ENCODE results near the gene SNORC. TPM values are rescaled to one million over a fixed set of nuclear protein-coding genes. Genes with fewer than 3 reads are reported as not detected.

Gene SNORC
- total RNA-seq, 1 donor from 2014 or later: 1.9 TPM

- intact Hi-C loops (cut with micrococcal nuclease): no loop called here
- H3K4me1 Mint-ChIP-seq (ENCODE audit: low read depth): peaks cover 2% of the 10 kb centered on the region
- no peaks in the 10 kb centered on the region for H3K9me3 Mint-ChIP-seq
- H3K27me3 Mint-ChIP-seq (ENCODE audit: low read depth): peaks cover 7% of the 10 kb centered on the region
- no peak overlapping the region for H3K4me3 Mint-ChIP-seq (ENCODE audit: low read depth)
- DNase-seq (ENCODE audit: low spot score): no peak
- no peak overlapping the region for H3K27ac Mint-ChIP-seq
- no peaks in the 10 kb centered on the region for H3K36me3 Mint-ChIP-seq (ENCODE audit: low read depth)
Observed at GRCh38 chr2:232879618-232880494, 9.8 kb downstream of the SNORC start.

GRCh38 chr2:232880764-232881351, 10.8 kb downstream of the SNORC start:
- no peaks in the 10 kb centered on the region for H3K9me3 Mint-ChIP-seq
- no peak overlapping the region for H3K27ac Mint-ChIP-seq
- no peaks in the 10 kb centered on the region for H3K27me3 Mint-ChIP-seq (ENCODE audit: low read depth)
- intact Hi-C loops (cut with micrococcal nuclease): no loop called here
- no peaks in the 10 kb centered on the region for H3K36me3 Mint-ChIP-seq (ENCODE audit: low read depth)
- H3K4me1 Mint-ChIP-seq (ENCODE audit: low read depth): no peaks in the 10 kb centered on the region
- DNase-seq (ENCODE audit: low spot score): no peak
- no peak overlapping the region for H3K4me3 Mint-ChIP-seq (ENCODE audit: low read depth)

- H3K27ac Mint-ChIP-seq: no peak overlapping the region
- no peaks in the 10 kb centered on the region for H3K27me3 Mint-ChIP-seq (ENCODE audit: low read depth)
- intact Hi-C loops (cut with micrococcal nuclease): no loop called here
- no peaks in the 10 kb centered on the region for H3K9me3 Mint-ChIP-seq
- H3K4me3 Mint-ChIP-seq (ENCODE audit: low read depth): no peak overlapping the region
- H3K36me3 Mint-ChIP-seq (ENCODE audit: low read depth): no peaks in the 10 kb centered on the region
- no peak for DNase-seq (ENCODE audit: low spot score)
- no peaks in the 10 kb centered on the region for H3K4me1 Mint-ChIP-seq (ENCODE audit: low read depth)
Observed at GRCh38 chr2:232882085-232882484, 12.0 kb downstream of the SNORC start.

GRCh38 chr2:232882505-232883115, 12.5 kb downstream of the SNORC start:
- Mint-ChIP-seq H3K27me3 (ENCODE audit: low read depth) (no peaks in the 10 kb centered on the region), H3K36me3 (ENCODE audit: low read depth) (no peaks in the 10 kb centered on the region)

GRCh38 chr2:232883116-232883721, 13.2 kb downstream of the SNORC start:
- DNase-seq (ENCODE audit: low spot score): no peak

More at GRCh38 chr2:232882505-232883115, 12.5 kb downstream of the SNORC start:
- no peak overlapping the region for H3K27ac Mint-ChIP-seq
- no peak overlapping the region for H3K4me3 Mint-ChIP-seq (ENCODE audit: low read depth)
- H3K9me3 Mint-ChIP-seq: no peaks in the 10 kb centered on the region
- H3K4me1 Mint-ChIP-seq (ENCODE audit: low read depth): no peaks in the 10 kb centered on the region
- DNase-seq (ENCODE audit: low spot score): no peak
- intact Hi-C loops (cut with micrococcal nuclease): no loop called here

GRCh38 chr2:232884001-232884421, 13.9 kb downstream of the SNORC start:
- H3K9me3 Mint-ChIP-seq: no peaks in the 10 kb centered on the region
- no peaks in the 10 kb centered on the region for H3K36me3 Mint-ChIP-seq (ENCODE audit: low read depth)
- no peak overlapping the region for H3K27ac Mint-ChIP-seq
- H3K27me3 Mint-ChIP-seq (ENCODE audit: low read depth): no peaks in the 10 kb centered on the region
- intact Hi-C loops (cut with micrococcal nuclease): no loop called here
- H3K4me3 Mint-ChIP-seq (ENCODE audit: low read depth): no peak overlapping the region
- no peak for DNase-seq (ENCODE audit: low spot score)
- H3K4me1 Mint-ChIP-seq (ENCODE audit: low read depth): no peaks in the 10 kb centered on the region

More at GRCh38 chr2:232883116-232883721, 13.2 kb downstream of the SNORC start:
- Mint-ChIP-seq H3K4me1 (ENCODE audit: low read depth) (no peaks in the 10 kb centered on the region), H3K27ac (no peak overlapping the region), H3K27me3 (ENCODE audit: low read depth) (no peaks in the 10 kb centered on the region), H3K4me3 (ENCODE audit: low read depth) (no peak overlapping the region), H3K36me3 (ENCODE audit: low read depth) (no peaks in the 10 kb centered on the region), H3K9me3 (no peaks in the 10 kb centered on the region)
- intact Hi-C loops (cut with micrococcal nuclease): no loop called here

GRCh38 chr2:232884549-232885263, 14.6 kb downstream of the SNORC start:
- H3K27ac Mint-ChIP-seq: no peak overlapping the region
- no peak overlapping the region for H3K4me3 Mint-ChIP-seq (ENCODE audit: low read depth)
- H3K27me3 Mint-ChIP-seq (ENCODE audit: low read depth): no peaks in the 10 kb centered on the region
- no peak for DNase-seq (ENCODE audit: low spot score)
- intact Hi-C loops (cut with micrococcal nuclease): no loop called here
- H3K9me3 Mint-ChIP-seq: no peaks in the 10 kb centered on the region
- H3K4me1 Mint-ChIP-seq (ENCODE audit: low read depth): no peaks in the 10 kb centered on the region
- H3K36me3 Mint-ChIP-seq (ENCODE audit: low read depth): no peaks in the 10 kb centered on the region

- Mint-ChIP-seq H3K4me1 (ENCODE audit: low read depth) (no peaks in the 10 kb centered on the region), H3K9me3 (no peaks in the 10 kb centered on the region), H3K27me3 (ENCODE audit: low read depth) (no peaks in the 10 kb centered on the region), H3K36me3 (ENCODE audit: low read depth) (no peaks in the 10 kb centered on the region), H3K27ac (no peak overlapping the region), H3K4me3 (ENCODE audit: low read depth) (no peak overlapping the region)
- DNase-seq (ENCODE audit: low spot score): no peak
- intact Hi-C loops (cut with micrococcal nuclease): no loop called here
Observed at GRCh38 chr2:232885264-232885961, 15.3 kb downstream of the SNORC start.

- Mint-ChIP-seq H3K27me3 (ENCODE audit: low read depth) (no peaks in the 10 kb centered on the region), H3K36me3 (ENCODE audit: low read depth) (no peaks in the 10 kb centered on the region), H3K4me3 (ENCODE audit: low read depth) (no peak overlapping the region), H3K4me1 (ENCODE audit: low read depth) (peaks cover 3% of the 10 kb centered on the region), H3K9me3 (no peaks in the 10 kb centered on the region), H3K27ac (no peak overlapping the region)
- no peak for DNase-seq (ENCODE audit: low spot score)
- intact Hi-C loops (cut with micrococcal nuclease): no loop called here
Observed at GRCh38 chr2:232886176-232886575, 16.1 kb downstream of the SNORC start.

- Mint-ChIP-seq H3K9me3 (no peaks in the 10 kb centered on the region), H3K4me1 (ENCODE audit: low read depth) (peaks cover 5% of the 10 kb centered on the region), H3K36me3 (ENCODE audit: low read depth) (no peaks in the 10 kb centered on the region), H3K4me3 (ENCODE audit: low read depth) (no peak overlapping the region), H3K27me3 (ENCODE audit: low read depth) (no peaks in the 10 kb centered on the region), H3K27ac (no peak overlapping the region)
- DNase-seq (ENCODE audit: low spot score): no peak
- intact Hi-C loops (cut with micrococcal nuclease): no loop called here
Observed at GRCh38 chr2:232886632-232887031, 16.6 kb downstream of the SNORC start.

GRCh38 chr2:232887171-232887850, 17.2 kb downstream of the SNORC start:
- H3K4me3 Mint-ChIP-seq (ENCODE audit: low read depth): no peak overlapping the region

More at GRCh38 chr2:232887171-232887850, 17.2 kb downstream of the SNORC start:
- peaks cover 5% of the 10 kb centered on the region for H3K4me1 Mint-ChIP-seq (ENCODE audit: low read depth)
- no peaks in the 10 kb centered on the region for H3K36me3 Mint-ChIP-seq (ENCODE audit: low read depth)
- H3K27me3 Mint-ChIP-seq (ENCODE audit: low read depth): no peaks in the 10 kb centered on the region
- H3K27ac Mint-ChIP-seq: no peak overlapping the region
- intact Hi-C loops (cut with micrococcal nuclease): no loop called here
- no peak for DNase-seq (ENCODE audit: low spot score)
- H3K9me3 Mint-ChIP-seq: no peaks in the 10 kb centered on the region
